ENCODE results near the gene SMIM9. TPM values are rescaled to one million over a fixed set of nuclear protein-coding genes. Genes with fewer than 3 reads are reported as not detected.

Gene SMIM9
- total RNA-seq, 6 experiments from 2014 or later = not detected

DNA sequence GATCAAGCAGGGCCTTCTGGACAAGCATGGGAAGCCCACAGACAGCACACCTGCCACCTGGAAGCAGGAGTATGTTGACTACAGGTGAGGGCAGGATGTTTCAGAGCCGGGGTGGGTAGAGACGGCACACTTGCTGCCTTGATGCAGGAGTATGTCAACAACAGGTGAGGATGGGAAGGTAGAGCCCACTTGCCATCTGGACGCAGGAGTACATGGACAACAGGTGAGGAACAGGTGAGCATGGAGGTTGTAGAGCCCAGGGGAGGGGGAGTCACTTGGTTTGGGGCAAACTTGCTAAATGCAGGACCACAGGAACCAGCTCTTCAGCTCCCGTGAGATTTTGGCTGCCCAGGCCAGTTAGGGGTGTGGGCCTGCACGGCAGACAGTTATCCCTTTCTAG, 59.8 kb downstream of the SMIM9 start:
- no peak for DNase-seq
- H3K9me3 Mint-ChIP-seq = no peaks in the 10 kb centered on the region
- peaks cover 22% of the 10 kb centered on the region for H3K4me1 Mint-ChIP-seq (ENCODE audit: low read depth)
- no peak overlapping the region for H3K4me3 Mint-ChIP-seq
- no peak overlapping the region for H3K27ac Mint-ChIP-seq
- TF ChIP-seq, protein P1, sequence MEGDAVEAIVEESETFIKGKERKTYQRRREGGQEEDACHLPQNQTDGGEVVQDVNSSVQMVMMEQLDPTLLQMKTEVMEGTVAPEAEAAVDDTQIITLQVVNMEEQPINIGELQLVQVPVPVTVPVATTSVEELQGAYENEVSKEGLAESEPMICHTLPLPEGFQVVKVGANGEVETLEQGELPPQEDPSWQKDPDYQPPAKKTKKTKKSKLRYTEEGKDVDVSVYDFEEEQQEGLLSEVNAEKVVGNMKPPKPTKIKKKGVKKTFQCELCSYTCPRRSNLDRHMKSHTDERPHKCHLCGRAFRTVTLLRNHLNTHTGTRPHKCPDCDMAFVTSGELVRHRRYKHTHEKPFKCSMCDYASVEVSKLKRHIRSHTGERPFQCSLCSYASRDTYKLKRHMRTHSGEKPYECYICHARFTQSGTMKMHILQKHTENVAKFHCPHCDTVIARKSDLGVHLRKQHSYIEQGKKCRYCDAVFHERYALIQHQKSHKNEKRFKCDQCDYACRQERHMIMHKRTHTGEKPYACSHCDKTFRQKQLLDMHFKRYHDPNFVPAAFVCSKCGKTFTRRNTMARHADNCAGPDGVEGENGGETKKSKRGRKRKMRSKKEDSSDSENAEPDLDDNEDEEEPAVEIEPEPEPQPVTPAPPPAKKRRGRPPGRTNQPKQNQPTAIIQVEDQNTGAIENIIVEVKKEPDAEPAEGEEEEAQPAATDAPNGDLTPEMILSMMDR (IDR thresholded peaks at IDR 0.05) = no peak
- H3K36me3 Mint-ChIP-seq (ENCODE audit: low read depth) = peaks cover 39% of the 10 kb centered on the region
- peaks cover 2% of the 10 kb centered on the region for H3K27me3 Mint-ChIP-seq (ENCODE audit: insufficient read depth)

Other genes with a start within 250 kb of the SMIM9 start
- not detected for gene CTAG1A, start 249.5 kb downstream of the SMIM9 start, total RNA-seq (2021; fragmentation: NEBNext Ultra II Directional; extraction: Animal tissue kit (Norgen Biotek cat#: 25700))
- not detected for gene CTAG1B, start 215.4 kb downstream of the SMIM9 start, total RNA-seq (2021; fragmentation: NEBNext Ultra II Directional; extraction: Animal tissue kit (Norgen Biotek cat#: 25700))
- not detected for gene CTAG2, start 181.1 kb downstream of the SMIM9 start, total RNA-seq (2021; fragmentation: NEBNext Ultra II Directional; extraction: Animal tissue kit (Norgen Biotek cat#: 25700))
- under 1 TPM; 0.05 to 0.50 (median 0.16) TPM for gene GAB3, start 83.6 kb downstream of the SMIM9 start, total RNA-seq (2021; fragmentation: NEBNext Ultra II Directional; extraction: Animal tissue kit (Norgen Biotek cat#: 25700))
- 10 to 100 TPM; 44.6 to 55.5 (median 51.1) TPM for gene DKC1, start 71.8 kb downstream of the SMIM9 start, total RNA-seq (2021; fragmentation: NEBNext Ultra II Directional; extraction: Animal tissue kit (Norgen Biotek cat#: 25700))
- 10 to 100 TPM; 17.0 to 22.7 (median 20.5) TPM for gene MPP1, start 29.2 kb downstream of the SMIM9 start, total RNA-seq (2021; fragmentation: NEBNext Ultra II Directional; extraction: Animal tissue kit (Norgen Biotek cat#: 25700))
- 1 to 10 TPM; 4.8 to 8.4 (median 6.6) TPM for gene F8A1, start 51.7 kb upstream of the SMIM9 start, total RNA-seq (2021; fragmentation: NEBNext Ultra II Directional; extraction: Animal tissue kit (Norgen Biotek cat#: 25700))
- gene F8, start 188.1 kb upstream of the SMIM9 start, total RNA-seq (2021; fragmentation: NEBNext Ultra II Directional; extraction: Animal tissue kit (Norgen Biotek cat#: 25700)) = 1 to 10 TPM; 1.0 to 1.6 (median 1.4) TPM
- 10 to 100 TPM; 50.8 to 55.7 (median 53.3) TPM for gene FUNDC2, start 192.2 kb upstream of the SMIM9 start, total RNA-seq (2021; fragmentation: NEBNext Ultra II Directional; extraction: Animal tissue kit (Norgen Biotek cat#: 25700))
- 1 to 10 TPM; 4.6 to 7.4 (median 6.3) TPM for gene CMC4, start 236.5 kb upstream of the SMIM9 start, total RNA-seq (2021; fragmentation: NEBNext Ultra II Directional; extraction: Animal tissue kit (Norgen Biotek cat#: 25700))
- 10 to 100 TPM; 12.4 to 15.8 (median 14.3) TPM for gene MTCP1, start 236.5 kb upstream of the SMIM9 start, total RNA-seq (2021; fragmentation: NEBNext Ultra II Directional; extraction: Animal tissue kit (Norgen Biotek cat#: 25700))
- 10 to 100 TPM; 24.5 to 27.8 (median 26.0) TPM for gene BRCC3, start 236.8 kb upstream of the SMIM9 start, total RNA-seq (2021; fragmentation: NEBNext Ultra II Directional; extraction: Animal tissue kit (Norgen Biotek cat#: 25700))

All from HFFc6 (cell line).